GM19193 (cell line): ENCODE data around the gene ARMC9.

Experiments used
- POLR2A ChIP-seq: IDR thresholded peaks from 4 replicates; pipeline ENCODE4 v1.6.1; 2011; ENCODE audit not compliant: insufficient read depth, insufficient read length; ENCODE audit errors: extremely low read depth

Gene ARMC9

DNA sequence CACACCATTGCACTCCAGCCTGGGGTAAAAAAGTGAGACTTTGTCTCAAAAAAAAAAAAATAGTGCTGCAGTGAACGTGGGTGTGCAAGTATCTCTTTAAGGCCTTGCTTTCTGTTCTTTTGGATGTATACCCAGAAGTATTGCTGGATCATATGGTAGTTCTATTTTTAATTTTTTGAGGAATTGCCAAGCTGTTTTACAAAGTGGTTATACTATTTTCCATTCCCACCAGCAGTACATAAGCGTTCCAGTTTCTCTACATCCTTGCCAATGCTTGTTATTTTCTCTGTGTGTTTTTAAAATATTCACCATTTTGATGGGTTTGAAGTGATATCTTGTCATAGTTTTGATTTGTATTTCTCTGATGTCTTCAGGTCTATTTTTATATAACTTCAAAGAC, 13.1 kb downstream of the ARMC9 start:
- no peak for TF ChIP-seq POLR2A

DNA sequence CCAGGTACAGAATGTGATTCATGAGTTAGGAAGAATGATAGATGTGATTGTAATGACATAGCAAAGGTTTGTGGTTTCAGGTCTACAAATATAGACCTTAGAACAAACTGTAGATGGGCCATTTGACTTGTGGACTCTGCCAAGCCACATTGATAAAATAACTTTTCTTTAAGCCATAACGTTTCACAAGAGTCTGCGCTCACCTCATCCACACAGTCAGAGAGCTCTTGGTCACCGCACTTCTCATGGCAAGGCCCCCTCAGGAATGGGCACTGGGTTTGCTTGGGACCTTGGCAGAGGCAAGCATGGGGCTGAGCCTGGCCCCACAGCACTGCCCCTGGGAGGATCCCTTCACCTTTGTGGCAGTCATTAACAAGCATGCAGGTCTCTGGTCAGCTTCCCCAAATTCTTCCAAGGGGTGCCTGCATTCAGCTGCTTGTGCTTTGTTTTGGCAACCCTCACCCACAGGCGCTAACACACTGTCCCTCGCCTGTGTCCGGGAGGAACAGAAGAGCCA, 14.0 kb downstream of the ARMC9 start:
- TF ChIP-seq POLR2A: no peak

DNA sequence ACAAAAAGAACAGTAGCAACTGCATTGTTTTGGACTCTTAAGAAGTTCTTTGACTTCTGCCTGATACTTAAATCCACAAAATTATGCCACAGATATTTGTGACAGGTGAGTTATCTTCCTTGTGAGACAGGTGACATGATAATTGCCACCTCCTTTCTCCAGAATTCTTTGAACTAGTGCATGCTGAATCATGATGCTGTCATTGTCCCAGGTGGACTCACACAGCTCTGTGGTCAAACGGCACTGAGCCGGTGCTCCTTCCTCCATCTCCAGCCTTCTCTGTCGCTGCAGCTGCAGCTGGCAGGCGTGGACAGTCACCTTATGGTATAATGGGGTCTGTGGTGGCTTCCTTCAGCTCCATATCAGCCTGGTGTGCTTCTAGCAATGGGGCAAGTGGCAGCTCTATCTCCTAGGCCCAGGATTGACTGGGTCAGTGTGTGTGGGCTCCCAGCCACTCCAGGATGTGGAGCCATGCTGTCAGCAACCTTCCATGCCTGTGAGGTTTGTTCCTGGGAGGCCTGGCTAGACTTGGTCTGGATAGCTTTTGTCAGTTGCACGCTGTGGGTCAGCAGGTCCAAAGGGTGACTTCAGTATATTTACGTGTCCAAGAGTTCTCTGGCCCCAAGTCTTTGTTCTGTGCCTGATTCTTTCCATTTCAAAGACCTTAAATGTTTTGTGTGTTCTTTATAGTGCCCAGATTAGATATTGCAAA, 15.7 kb downstream of the ARMC9 start:
- TF ChIP-seq POLR2A: no peak

DNA sequence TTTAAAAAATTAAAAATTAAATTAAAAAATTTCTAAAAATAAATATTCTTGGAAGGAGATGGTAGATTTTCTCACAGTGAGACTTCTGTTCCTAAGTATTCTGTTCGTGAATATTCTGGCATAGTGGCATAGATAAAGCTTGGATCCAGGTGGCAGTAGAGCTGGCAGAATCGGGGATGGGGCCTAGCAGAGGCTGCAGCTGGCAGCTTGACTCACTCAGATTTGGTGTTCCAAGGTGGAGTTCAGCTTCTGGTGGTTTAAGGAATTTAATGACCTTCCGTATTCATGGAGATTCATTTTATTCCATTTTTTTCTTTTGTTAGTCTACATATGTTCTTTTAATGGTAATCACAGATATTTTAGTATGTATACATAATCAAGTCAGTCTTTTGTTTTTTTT, 19.9 kb downstream of the ARMC9 start:
- no peak for TF ChIP-seq POLR2A

DNA sequence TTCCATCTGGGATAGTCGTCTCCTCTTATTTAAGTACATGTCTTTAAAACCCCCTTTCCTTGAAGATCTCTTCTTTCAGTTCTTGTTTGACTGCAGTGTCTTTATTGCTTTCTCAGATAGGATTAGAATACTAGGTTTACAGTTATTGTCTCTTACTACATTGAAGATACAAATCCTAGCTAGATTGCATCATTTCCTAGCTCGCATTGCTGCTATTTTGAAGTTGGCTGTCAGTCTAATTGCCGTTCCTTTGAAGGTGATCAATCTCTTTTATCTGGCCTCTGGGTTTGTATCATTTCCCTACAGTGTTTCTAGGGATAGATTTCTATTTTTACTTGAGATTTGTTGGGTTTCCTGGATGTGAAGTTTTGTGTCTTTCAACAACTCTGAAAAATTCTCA, 20.9 kb downstream of the ARMC9 start:
- no peak for TF ChIP-seq POLR2A

DNA sequence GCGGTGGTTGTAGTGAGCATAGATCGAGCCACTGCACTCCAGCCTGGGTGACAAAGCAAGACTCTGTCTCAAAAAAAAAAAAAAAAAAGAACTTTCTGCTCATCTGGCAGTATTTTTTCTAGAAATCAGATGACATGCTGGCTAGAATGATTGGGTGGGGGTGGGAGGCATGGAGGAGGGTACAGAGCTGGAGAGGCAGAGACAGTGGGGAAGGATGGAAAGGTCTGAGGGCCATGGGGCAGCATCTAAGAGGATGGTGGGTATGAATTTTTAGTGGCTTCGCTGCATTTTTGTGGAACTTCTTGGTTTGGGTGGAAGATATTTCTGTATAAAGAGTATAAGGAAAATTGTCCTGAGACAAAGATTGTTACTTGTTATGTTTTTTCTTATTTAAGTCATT, 23.3 kb downstream of the ARMC9 start:
- TF ChIP-seq POLR2A: no peak

DNA sequence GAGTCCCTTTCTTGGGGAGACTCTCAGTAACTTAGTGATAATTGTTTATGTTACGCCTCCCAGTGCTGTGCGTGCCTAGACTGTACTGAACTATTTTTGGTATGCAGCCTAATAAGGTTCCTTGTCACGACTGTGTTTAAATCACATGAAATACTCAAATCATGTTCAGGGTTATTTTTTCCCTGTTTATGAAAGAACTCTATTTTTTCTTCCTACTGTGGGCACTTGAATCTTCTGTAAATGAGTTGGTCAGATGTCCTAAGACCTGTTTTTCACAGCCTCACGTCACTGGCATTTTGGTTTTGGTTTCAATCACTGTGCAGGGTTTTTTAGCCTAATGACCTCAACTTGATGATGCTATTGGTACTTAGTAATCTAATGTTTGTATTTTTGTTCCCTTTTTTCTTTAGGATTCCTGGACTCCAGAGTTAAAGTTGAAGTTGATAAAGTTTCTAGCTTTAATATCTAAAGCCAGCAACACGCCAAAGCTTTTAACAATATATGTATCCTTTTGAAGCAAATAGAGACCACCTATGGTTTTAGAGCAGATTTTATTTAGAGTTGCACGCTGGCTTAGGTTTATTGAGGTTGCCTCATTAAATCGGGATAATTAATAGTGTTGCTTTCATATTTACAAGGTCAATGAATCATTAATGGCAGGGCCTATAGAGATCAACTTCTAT, 24.0 kb downstream of the ARMC9 start:
- no peak for TF ChIP-seq POLR2A

DNA sequence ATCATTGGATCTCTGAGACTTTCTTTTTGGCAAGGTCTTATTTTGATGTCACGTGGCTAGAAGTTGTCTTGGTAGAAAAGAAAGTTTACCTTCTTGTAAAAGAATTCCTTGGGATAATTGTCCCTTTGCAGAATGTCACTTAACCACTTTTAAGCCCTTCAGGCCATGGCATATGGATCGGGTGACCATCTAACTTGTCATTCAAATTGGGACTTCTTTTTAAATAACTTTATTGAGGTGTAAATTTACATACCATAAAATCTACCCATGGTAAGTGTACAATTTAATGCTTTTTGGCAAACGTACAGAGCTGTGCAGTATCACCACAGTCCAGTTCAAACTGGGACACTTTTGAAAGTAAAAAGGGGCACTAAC, 24.6 kb downstream of the ARMC9 start:
- no peak for TF ChIP-seq POLR2A

DNA sequence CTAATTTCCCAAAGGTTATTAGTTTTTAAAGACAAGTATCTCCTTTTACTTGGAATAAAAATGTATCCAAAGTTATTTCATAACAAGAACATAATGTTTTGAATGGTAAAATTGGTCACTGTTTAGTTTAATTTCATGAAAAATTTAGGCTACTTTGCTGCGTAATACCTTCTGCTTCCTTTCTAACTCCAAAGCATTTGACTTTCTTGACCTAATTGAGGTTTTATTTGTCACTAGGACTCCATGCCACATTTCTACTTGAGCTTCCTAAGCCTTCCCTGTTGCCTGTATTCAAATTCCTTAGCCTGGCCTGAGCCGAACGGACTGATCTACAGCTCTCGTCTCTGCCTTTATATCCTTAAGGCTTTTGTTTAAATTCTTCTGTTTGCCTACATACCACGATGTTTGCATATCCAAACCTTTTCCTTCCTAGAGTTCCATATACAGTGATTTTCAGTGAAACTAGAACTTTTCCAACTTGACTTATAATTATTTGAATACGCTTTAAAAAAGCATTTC, 25.1 kb downstream of the ARMC9 start:
- TF ChIP-seq POLR2A: no peak

DNA sequence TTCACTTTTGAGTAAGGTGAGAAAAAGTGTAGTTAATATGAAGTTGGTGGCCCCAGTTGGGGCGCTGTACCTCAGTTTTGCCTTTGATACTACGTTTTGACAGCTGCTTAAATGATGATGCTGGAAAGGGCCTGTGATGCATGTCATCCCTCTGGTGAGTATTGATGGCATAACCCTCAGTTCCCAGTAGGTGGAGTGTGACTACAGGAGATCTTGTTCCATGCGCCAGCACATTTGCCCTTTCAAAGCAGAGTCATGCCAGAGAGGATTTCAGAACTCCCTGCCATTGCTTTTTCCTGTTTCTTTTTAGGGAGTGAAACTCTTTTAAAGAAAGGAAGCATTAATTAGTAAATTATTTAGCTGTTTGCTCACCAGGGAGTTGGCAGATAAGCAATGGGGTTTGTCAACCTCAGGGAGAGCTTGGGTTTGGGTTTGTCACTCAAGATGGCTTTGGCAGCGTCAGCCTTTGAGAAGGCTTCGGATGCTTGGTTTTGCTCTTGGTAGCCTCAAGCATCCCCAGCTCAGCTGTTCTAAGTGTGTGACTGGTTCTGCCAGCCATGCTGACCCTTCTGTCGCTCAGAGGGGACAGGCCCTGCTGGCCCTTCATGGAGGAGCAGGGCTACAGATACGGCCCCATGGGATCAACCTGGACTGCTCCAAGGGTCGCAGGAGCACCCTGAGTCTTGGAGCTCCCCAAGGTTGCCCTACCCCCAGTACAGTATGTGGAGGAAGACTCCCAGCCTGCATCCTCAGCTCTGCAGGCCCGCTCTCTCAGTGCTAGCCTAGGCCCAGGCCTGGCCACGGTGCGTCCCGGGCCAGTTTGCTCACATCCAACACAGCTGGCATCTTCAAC, 29.1 kb downstream of the ARMC9 start:
- TF ChIP-seq POLR2A: no peak

DNA sequence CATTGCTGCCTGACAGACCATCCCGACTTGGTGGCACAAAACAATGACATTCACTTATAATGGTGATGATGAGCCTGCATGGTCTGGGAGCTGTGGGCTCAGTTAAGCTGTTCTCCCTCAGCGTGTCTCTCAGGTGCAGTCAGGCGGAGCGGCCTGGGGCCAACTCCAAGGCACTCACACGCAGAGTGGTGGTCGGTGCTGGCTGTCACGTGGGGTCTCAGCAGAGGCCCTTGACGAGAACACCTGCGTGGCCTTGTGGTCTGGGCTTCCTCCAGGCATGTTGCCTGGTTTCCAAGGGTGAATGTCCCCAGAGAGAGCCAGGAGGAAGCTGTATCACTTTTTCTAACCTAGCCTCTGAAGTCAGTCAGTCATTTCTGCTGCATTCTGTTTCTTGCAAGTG, 29.8 kb downstream of the ARMC9 start:
- peak; percentile 48 for TF ChIP-seq POLR2A

DNA sequence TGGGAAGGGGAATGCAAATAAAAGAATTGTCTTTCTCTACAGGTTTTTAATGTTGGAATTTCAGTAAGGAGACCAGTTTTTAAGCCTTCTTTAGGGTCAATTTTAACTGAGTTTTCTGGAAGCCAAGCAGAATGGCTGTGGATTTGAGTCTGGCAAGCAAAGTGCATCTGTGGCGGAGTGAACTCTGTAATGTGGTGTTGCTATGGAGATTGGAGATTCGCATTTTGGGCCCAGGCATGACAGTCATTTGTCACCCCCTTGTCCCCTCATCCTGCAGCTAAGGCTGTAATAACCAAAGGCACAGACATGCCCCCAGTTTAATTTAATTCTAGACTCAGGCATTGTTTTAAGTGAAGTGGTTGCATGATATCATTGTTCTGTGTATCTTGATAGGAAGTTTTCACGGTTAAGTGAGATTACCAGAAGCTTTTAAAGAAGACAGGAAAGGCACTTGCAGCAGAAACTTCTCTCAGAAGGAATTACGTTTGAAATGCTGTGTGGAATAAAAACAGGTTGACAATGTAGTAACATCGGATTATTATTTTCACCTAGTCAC, 30.6 kb downstream of the ARMC9 start:
- TF ChIP-seq POLR2A: no peak

DNA sequence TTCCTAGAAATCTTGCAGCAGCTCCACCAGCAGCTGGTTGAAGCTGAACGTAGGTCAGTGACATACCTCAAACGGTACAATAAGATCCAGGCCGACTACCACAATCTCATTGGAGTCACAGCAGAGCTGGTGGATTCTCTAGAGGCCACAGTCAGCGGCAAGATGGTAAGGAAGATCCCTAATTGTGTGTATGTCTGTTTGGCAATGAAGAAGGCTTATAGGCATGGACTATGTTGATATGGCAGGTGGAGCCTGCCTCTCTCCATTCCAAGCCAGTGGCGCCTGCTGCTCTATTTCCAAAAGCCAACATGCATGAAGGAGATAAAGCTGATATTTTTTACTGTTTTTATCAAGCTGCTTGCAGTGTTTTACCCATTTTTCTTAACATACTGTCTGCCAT, 36.8 kb downstream of the ARMC9 start:
- TF ChIP-seq POLR2A: no peak

DNA sequence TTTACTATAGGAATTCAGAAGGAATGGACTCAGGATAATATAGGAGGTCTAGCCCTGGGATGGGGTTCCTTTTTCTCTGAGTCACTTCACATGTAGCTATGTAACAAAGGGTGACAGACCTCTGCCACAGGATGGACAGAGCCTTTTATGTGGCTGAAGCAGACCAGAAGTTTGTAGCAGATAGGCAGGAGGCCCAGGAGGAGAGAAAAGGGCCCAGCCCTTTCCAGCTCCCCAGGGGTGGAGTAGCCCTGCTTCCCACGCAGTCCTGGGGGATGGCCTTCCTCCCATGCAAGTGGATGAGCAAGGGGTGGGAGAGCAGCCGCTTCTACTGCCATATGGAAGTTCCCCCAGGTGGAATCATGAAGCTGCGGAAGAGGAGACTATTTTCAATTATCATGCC, 40.3 kb downstream of the ARMC9 start:
- TF ChIP-seq POLR2A: no peak

DNA sequence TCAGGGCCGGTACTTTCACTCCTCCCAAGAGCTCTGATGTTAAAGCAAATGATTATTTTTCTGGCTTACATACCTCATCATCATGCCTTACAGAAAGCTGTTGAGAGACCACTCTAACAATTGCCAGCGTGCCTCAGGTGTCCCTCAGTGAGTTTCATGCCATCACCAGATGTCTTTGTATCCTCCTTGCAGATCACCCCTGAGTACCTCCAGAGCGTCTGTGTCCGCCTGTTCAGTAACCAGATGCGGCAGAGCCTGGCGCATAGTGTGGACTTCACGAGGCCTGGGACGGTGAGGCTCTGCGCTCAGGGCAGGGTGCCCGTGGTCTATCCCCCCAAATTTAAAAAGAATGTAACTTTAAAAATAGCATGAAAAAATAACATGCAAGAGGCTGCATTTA, 41.3 kb downstream of the ARMC9 start:
- no peak for TF ChIP-seq POLR2A
